ENCODE data around the gene RAD51AP1.

Gene RAD51AP1

DNA sequence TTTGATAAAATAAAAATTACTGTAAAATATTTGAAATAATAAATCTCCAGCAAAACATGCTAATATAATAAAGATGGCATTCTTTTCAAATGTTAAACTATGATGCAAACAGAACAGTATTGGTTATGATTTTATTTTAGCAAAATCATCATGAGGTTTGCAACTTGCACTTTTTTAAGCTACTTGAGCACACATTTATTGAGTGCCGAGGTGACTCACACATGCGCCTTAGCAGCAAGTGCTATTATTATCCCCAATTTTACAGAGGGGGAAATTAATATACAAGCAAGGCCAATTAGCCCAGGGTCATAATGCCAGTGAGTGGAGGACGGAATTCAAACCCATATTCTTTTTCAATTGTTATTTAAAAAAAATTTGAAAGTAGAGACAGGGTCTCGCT is 30.6 kb downstream of the RAD51AP1 start:
- POLR2A ChIA-PET = no interaction called here
- CTCF ChIA-PET = no interaction called here
- H3K4me3 ChIP-seq (ENCODE audit: control insufficient read depth in 1 of 7, extremely low read depth in 1 of 7, insufficient read depth in 4 of 7, low read depth in 2 of 7, low read length in 6 of 7) = no peak overlapping the region

DNA sequence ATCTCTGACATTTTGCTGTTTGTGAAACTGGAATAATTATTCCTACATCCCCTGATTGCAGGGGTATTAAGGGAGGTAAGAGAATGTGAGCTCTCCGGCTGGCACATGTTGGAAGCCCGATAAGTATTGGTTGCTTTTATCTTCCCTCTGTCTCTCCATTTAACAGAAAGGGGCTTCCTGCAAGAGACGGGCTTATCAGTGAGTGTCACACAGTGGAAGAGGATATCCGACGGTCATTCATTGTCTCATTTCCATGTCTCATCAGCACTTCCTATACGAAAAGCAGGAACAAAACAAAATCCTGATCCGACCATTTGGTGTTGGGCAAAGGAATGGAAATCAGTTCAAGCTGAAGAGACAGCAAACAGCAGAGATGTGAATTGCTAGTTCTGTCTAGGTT is 34.0 kb downstream of the RAD51AP1 start:
- CTCF ChIA-PET = no interaction called here
- H3K9me3 ChIP-seq (ENCODE audit: control extremely low read depth in 1 of 5, control insufficient read depth in 4 of 5, insufficient read depth in 2 of 5, low read depth in 1 of 5, low read length in 4 of 5) = no peaks in the 10 kb centered on the region
- 90% methylated on average over 6 of the region's 7 CpGs for WGBS (ENCODE audit: insufficient coverage)
- POLR2A ChIA-PET = no interaction called here
- H3K4me1 ChIP-seq (ENCODE audit: control extremely low read depth in 1 of 4, control insufficient read depth in 4 of 4, insufficient read depth in 4 of 4, low read length in 3 of 4) = peaks cover 0 to 7% (median 6%) of the 10 kb centered on the region in 4 experiments
- DNase-seq = peak; percentile 4 to 34 (median 12)
- no peak overlapping the region for H3K27ac ChIP-seq (ENCODE audit: insufficient read depth in 1 of 2, low read depth in 1 of 2, low read length in 2 of 2, poor library complexity in 1 of 2, severe bottlenecking in 2 of 2)
- H3K4me3 ChIP-seq (ENCODE audit: control insufficient read depth in 1 of 7, extremely low read depth in 1 of 7, insufficient read depth in 4 of 7, low read depth in 2 of 7, low read length in 6 of 7) = no peak overlapping the region
- no peaks in the 10 kb centered on the region for H3K27me3 ChIP-seq (replicated peaks in 2 of 5; ENCODE audit: control insufficient read depth in 4 of 5, insufficient read depth in 5 of 5, low read length in 4 of 5)
- no peaks in the 10 kb centered on the region for H3K36me3 ChIP-seq (ENCODE audit: control insufficient read depth in 4 of 4, insufficient read depth in 4 of 4, low read length in 3 of 4)

More for the DNA sequence above, 30.6 kb downstream of the RAD51AP1 start:
- H3K4me1 ChIP-seq (ENCODE audit: control extremely low read depth in 1 of 4, control insufficient read depth in 4 of 4, insufficient read depth in 4 of 4, low read length in 3 of 4) = peaks cover 11 to 40% (median 29%) of the 10 kb centered on the region in 4 experiments
- H3K27me3 ChIP-seq (replicated peaks in 2 of 5; ENCODE audit: control insufficient read depth in 4 of 5, insufficient read depth in 5 of 5, low read length in 4 of 5) = no peaks in the 10 kb centered on the region
- no peak overlapping the region for H3K27ac ChIP-seq (ENCODE audit: insufficient read depth in 1 of 2, low read depth in 1 of 2, low read length in 2 of 2, poor library complexity in 1 of 2, severe bottlenecking in 2 of 2)
- 100% methylated on average over 1 of the region's 4 CpGs for WGBS (ENCODE audit: insufficient coverage)
- H3K9me3 ChIP-seq (ENCODE audit: control extremely low read depth in 1 of 5, control insufficient read depth in 4 of 5, insufficient read depth in 2 of 5, low read depth in 1 of 5, low read length in 4 of 5) = no peaks in the 10 kb centered on the region
- no peaks in the 10 kb centered on the region for H3K36me3 ChIP-seq (ENCODE audit: control insufficient read depth in 4 of 4, insufficient read depth in 4 of 4, low read length in 3 of 4)
- peak in 2 of 3 donors; percentile 28 to 56 for DNase-seq

DNA sequence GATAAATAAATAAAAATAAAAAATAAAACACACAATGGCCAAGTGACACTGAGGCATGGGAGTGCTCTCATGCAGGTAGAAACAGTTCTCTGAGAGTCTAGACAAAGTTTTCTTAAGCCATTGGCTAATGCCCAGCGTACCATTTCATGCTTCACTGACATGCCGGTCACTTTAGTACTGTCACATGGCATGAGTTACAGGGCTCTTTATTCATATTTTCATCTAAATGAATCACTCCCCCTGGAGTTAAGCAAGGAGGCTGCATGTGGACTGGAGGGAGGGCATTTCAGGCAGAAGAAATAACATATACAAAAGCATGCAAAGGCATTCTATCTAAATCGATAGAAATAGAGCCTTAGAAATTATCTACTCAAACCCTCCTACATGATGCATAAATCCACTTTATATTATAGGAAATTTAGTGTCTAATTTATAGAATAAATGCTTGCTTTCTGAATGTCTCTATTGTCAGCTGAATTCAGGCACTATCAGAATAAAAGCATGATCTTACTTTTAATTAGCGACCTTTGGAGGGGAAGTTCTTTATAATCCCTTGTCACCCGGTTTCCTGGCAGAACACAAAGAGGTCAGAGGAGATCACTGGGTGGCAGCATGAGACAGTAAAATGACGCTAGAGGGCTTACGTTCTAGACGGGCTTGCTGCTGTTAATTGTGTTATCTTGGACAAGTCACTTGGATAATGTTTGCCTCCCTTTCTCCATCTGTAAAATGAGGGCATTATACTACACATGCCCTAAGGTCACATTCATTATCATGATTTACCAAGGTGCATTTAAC is 40.8 kb downstream of the RAD51AP1 start:
- 0% methylated on average over 5 of the region's 8 CpGs for WGBS (ENCODE audit: insufficient coverage)
- POLR2A ChIA-PET = no interaction called here
- H3K27ac ChIP-seq (ENCODE audit: insufficient read depth in 1 of 2, low read depth in 1 of 2, low read length in 2 of 2, poor library complexity in 1 of 2, severe bottlenecking in 2 of 2) = no peak overlapping the region
- no peaks in the 10 kb centered on the region for H3K9me3 ChIP-seq (ENCODE audit: control extremely low read depth in 1 of 5, control insufficient read depth in 4 of 5, insufficient read depth in 2 of 5, low read depth in 1 of 5, low read length in 4 of 5)
- H3K4me1 ChIP-seq (ENCODE audit: control extremely low read depth in 1 of 4, control insufficient read depth in 4 of 4, insufficient read depth in 4 of 4, low read length in 3 of 4) = peaks cover 0 to 8% (median 0%) of the 10 kb centered on the region in 4 experiments
- peak overlapping the region in 1 of 7 experiments; percentile 37 for H3K4me3 ChIP-seq (ENCODE audit: control insufficient read depth in 1 of 7, extremely low read depth in 1 of 7, insufficient read depth in 4 of 7, low read depth in 2 of 7, low read length in 6 of 7)
- peaks cover 0 to 7% (median 0%) of the 10 kb centered on the region in 5 experiments for H3K27me3 ChIP-seq (replicated peaks in 2 of 5; ENCODE audit: control insufficient read depth in 4 of 5, insufficient read depth in 5 of 5, low read length in 4 of 5)
- CTCF ChIA-PET = interaction anchor here (1.0 to 2.4 kb wide), 5 partner anchors 25 to 433 kb away, joined by 3 to 8 read pairs (median 4); no protein-coding TSS in a partner anchor
- DNase-seq = peak; percentile 62 to 86 (median 83)
- H3K36me3 ChIP-seq (ENCODE audit: control insufficient read depth in 4 of 4, insufficient read depth in 4 of 4, low read length in 3 of 4) = no peaks in the 10 kb centered on the region

DNA sequence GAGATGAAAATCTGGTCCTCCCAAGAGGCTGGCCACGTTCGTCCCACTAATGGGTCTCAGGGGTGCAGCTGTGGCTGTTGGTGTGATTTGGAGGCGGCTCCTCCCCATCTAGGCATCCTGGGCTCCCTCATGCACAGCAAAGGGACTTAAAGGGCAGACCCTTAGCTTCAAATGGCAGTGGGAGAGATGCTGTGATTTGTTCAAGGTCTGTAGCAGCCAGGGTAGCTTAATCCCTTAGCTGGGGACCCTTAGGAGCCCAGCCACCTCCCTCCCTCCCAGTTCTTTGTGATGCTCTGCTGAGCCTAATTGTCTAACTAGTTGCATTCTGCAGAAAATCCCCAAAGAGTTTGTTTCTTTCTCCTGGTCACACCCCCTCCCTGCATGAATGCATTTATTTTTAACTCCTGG is 41.6 kb downstream of the RAD51AP1 start:
- ChIA-PET CTCF (interaction anchor here (0.6 to 2.4 kb wide), 6 partner anchors 9 to 186 kb away, joined by 3 to 8 read pairs (median 4); no protein-coding TSS in a partner anchor), POLR2A (no interaction called here)

DNA sequence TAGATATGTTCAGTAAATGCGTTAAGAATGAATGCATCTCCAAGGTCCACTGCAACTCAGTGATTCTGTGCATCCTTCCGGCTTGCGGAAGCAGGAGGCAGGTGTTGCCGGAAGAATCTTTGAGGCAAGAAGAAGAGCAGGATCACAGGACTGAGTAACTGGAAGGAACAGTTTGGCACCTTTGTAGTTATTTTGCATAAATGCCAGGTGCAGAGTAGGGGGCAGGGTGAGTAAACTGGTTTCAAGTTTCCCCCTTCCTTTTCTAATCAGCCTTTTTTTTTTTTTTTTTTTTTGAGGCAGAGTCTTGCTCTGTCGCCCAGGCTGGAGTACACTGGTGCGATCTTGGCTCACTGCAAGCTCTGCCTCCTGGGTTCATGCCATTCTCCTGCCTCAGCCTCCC is 45.6 kb downstream of the RAD51AP1 start:
- no peaks in the 10 kb centered on the region for H3K9me3 ChIP-seq (ENCODE audit: control extremely low read depth in 1 of 5, control insufficient read depth in 4 of 5, insufficient read depth in 2 of 5, low read depth in 1 of 5, low read length in 4 of 5)
- no peak for DNase-seq
- no peaks in the 10 kb centered on the region for H3K36me3 ChIP-seq (ENCODE audit: control insufficient read depth in 4 of 4, insufficient read depth in 4 of 4, low read length in 3 of 4)
- peaks cover 0 to 14% (median 0%) of the 10 kb centered on the region in 5 experiments for H3K27me3 ChIP-seq (replicated peaks in 2 of 5; ENCODE audit: control insufficient read depth in 4 of 5, insufficient read depth in 5 of 5, low read length in 4 of 5)
- POLR2A ChIA-PET = no interaction called here
- 100% methylated on average over 4 of the region's 6 CpGs for WGBS (ENCODE audit: insufficient coverage)
- CTCF ChIA-PET = no interaction called here
- peaks cover 0 to 6% (median 0%) of the 10 kb centered on the region in 4 experiments for H3K4me1 ChIP-seq (ENCODE audit: control extremely low read depth in 1 of 4, control insufficient read depth in 4 of 4, insufficient read depth in 4 of 4, low read length in 3 of 4)
- H3K27ac ChIP-seq (ENCODE audit: insufficient read depth in 1 of 2, low read depth in 1 of 2, low read length in 2 of 2, poor library complexity in 1 of 2, severe bottlenecking in 2 of 2) = no peak overlapping the region
- H3K4me3 ChIP-seq (ENCODE audit: control insufficient read depth in 1 of 7, extremely low read depth in 1 of 7, insufficient read depth in 4 of 7, low read depth in 2 of 7, low read length in 6 of 7) = no peak overlapping the region

More for the DNA sequence above, 41.6 kb downstream of the RAD51AP1 start:
- Histone ChIP-seq H3K36me3 (ENCODE audit: control insufficient read depth in 4 of 4, insufficient read depth in 4 of 4, low read length in 3 of 4) (no peaks in the 10 kb centered on the region), H3K9me3 (ENCODE audit: control extremely low read depth in 1 of 5, control insufficient read depth in 4 of 5, insufficient read depth in 2 of 5, low read depth in 1 of 5, low read length in 4 of 5) (no peaks in the 10 kb centered on the region), H3K27ac (ENCODE audit: insufficient read depth in 1 of 2, low read depth in 1 of 2, low read length in 2 of 2, poor library complexity in 1 of 2, severe bottlenecking in 2 of 2) (no peak overlapping the region), H3K4me3 (ENCODE audit: control insufficient read depth in 1 of 7, extremely low read depth in 1 of 7, insufficient read depth in 4 of 7, low read depth in 2 of 7, low read length in 6 of 7) (no peak overlapping the region), H3K4me1 (ENCODE audit: control extremely low read depth in 1 of 4, control insufficient read depth in 4 of 4, insufficient read depth in 4 of 4, low read length in 3 of 4) (peaks cover 0 to 8% (median 0%) of the 10 kb centered on the region in 4 experiments), H3K27me3 (replicated peaks in 2 of 5; ENCODE audit: control insufficient read depth in 4 of 5, insufficient read depth in 5 of 5, low read length in 4 of 5) (peaks cover 0 to 7% (median 0%) of the 10 kb centered on the region in 5 experiments)
- 87% methylated on average over 3 of the region's 3 CpGs for WGBS (ENCODE audit: insufficient coverage)
- no peak for DNase-seq

DNA sequence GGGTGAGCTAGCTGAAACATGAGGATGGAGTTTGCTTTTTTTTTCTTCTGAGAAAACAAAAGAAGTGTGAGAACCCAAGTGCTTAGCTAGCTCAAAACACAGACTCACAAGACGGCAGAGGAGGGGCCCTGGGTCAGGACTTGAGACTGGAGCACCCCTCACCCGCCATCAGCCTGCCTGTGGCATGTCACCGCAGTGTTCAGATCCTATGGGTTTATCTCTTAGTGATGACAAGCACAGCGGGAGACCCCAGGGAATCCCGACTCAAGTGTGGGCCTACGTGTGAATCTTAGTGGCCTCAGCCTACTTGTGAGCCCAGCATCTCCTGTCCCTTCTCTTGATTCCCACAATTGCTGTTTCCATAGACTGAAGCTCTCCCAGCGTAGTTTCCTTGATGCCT is 46.2 kb downstream of the RAD51AP1 start:
- DNase-seq = no peak
- 92% methylated on average over 6 of the region's 7 CpGs for WGBS (ENCODE audit: insufficient coverage)

DNA sequence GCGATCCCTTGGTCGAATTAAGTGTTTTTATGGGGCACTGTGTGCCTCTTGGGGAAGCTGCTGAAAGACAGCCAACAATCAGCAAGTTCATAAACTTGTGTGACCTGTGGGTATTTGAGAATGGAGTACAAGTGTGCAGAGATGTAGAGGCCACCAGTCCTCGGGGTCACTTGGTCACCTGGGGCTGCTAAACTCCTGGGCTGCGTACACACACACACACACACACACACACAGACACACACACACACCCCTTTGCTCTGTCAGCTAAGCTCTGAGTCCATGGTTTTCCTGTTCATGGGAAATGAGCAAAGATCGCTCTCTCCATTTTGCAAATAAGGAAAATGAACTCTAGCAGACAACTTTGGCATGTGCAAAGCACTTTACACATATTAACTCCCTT is 47.8 kb downstream of the RAD51AP1 start:
- Histone ChIP-seq H3K36me3 (ENCODE audit: control insufficient read depth in 4 of 4, insufficient read depth in 4 of 4, low read length in 3 of 4) (no peaks in the 10 kb centered on the region), H3K4me3 (ENCODE audit: control insufficient read depth in 1 of 7, extremely low read depth in 1 of 7, insufficient read depth in 4 of 7, low read depth in 2 of 7, low read length in 6 of 7) (no peak overlapping the region), H3K4me1 (ENCODE audit: control extremely low read depth in 1 of 4, control insufficient read depth in 4 of 4, insufficient read depth in 4 of 4, low read length in 3 of 4) (no peaks in the 10 kb centered on the region), H3K27me3 (replicated peaks in 2 of 5; ENCODE audit: control insufficient read depth in 4 of 5, insufficient read depth in 5 of 5, low read length in 4 of 5) (peaks cover 0 to 10% (median 0%) of the 10 kb centered on the region in 5 experiments), H3K9me3 (ENCODE audit: control extremely low read depth in 1 of 5, control insufficient read depth in 4 of 5, insufficient read depth in 2 of 5, low read depth in 1 of 5, low read length in 4 of 5) (no peaks in the 10 kb centered on the region), H3K27ac (ENCODE audit: insufficient read depth in 1 of 2, low read depth in 1 of 2, low read length in 2 of 2, poor library complexity in 1 of 2, severe bottlenecking in 2 of 2) (no peak overlapping the region)
- 83% methylated on average over 4 of the region's 5 CpGs for WGBS (ENCODE audit: insufficient coverage)
- ChIA-PET POLR2A (interaction anchor here (0.6 kb wide), 1 partner anchor 140 kb away, joined by 5 read pairs; no protein-coding TSS in a partner anchor), CTCF (interaction anchor here (1.0 kb wide), 1 partner anchor 9 kb away, joined by 3 read pairs; no protein-coding TSS in a partner anchor)
- no peak for DNase-seq

More for the DNA sequence above, 46.2 kb downstream of the RAD51AP1 start:
- Histone ChIP-seq H3K27me3 (replicated peaks in 2 of 5; ENCODE audit: control insufficient read depth in 4 of 5, insufficient read depth in 5 of 5, low read length in 4 of 5) (peaks cover 0 to 14% (median 0%) of the 10 kb centered on the region in 5 experiments), H3K36me3 (ENCODE audit: control insufficient read depth in 4 of 4, insufficient read depth in 4 of 4, low read length in 3 of 4) (no peaks in the 10 kb centered on the region), H3K4me3 (ENCODE audit: control insufficient read depth in 1 of 7, extremely low read depth in 1 of 7, insufficient read depth in 4 of 7, low read depth in 2 of 7, low read length in 6 of 7) (no peak overlapping the region), H3K4me1 (ENCODE audit: control extremely low read depth in 1 of 4, control insufficient read depth in 4 of 4, insufficient read depth in 4 of 4, low read length in 3 of 4) (peaks cover 0 to 2% (median 0%) of the 10 kb centered on the region in 4 experiments), H3K9me3 (ENCODE audit: control extremely low read depth in 1 of 5, control insufficient read depth in 4 of 5, insufficient read depth in 2 of 5, low read depth in 1 of 5, low read length in 4 of 5) (no peaks in the 10 kb centered on the region), H3K27ac (ENCODE audit: insufficient read depth in 1 of 2, low read depth in 1 of 2, low read length in 2 of 2, poor library complexity in 1 of 2, severe bottlenecking in 2 of 2) (no peak overlapping the region)
- ChIA-PET CTCF (interaction anchor here (1.0 kb wide), 1 partner anchor 173 kb away, joined by 3 read pairs; no protein-coding TSS in a partner anchor), POLR2A (no interaction called here)
